Activated CD4-positive, CD25-positive, alpha-beta regulatory T cell (primary cell): ENCODE measurements around the gene COTL1.

ENCODE experiments used
- DNase-seq, 4 experiments: peaks; one replicate each; lab custom pipeline; 2025; lab: John Stamatoyannopoulos, UW

COTL1 gene

GRCh38 chr16:84596161-84596560 lies 21.7 kb downstream of the COTL1 start:
- DNase-seq, result no peak

DNA sequence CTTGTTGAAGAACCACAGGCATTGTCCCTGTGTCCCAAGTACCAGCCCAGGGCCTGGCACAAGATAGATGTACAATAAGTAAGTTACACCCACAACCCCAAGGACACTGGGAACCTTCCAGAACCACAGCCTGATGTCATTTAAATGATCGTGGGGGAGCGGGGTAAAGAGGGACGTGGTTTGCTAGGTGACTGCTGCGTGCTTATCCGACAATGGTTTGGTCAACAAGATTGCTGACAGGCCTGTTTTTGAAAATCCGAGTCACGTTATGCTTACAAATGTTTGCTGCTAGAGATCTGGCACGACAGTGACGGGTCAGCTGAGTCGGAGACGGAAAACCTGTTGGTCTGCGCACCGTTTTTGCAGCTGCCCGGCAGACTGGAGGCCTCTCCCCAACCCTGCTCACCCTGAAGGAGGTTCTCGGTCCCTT lies 22.8 kb downstream of the COTL1 start:
- no peak for DNase-seq

GRCh38 chr16:84594725-84595038 lies 23.2 kb downstream of the COTL1 start:
- DNase-seq, result no peak

DNA sequence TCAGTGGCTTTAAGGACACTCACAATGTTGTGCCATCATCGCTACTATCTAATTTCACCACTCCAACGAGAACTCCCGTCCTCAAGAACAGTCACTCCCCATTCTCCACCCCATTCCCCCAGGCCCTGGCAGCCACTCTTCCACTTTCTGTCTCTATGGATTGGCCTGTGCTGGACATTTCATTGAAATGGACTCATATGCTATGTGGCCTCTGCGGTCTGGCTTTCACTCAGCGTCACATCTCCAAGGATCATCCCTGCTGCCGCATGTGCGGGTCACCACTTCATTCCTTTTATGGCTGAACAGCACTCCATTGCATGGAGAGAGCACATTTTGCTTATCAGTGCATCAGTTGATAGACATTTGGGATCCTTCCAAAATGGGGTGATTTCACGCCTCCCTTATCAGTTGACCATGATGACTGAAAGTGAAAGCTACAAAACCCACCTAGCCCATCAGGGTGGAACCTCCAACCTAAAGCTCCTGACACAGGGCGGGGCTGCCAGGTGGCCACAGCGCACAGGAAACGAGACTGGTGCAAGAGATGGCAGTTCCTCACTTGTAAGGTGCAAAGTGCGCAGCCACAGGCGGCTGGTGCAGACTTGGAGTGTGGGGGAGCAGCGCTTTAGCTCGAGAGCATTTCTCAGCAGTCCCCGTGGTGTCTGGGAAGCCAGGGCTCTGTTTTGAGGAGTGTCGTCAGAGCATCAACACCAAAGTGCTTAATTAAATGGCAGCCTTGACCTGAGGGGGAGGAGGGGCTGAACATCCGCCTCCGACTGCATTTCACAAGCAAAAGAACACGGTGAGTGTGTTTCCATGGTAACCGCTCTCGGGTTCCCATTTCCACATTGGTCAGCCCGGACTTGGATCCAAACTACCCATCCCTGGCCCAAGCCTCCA lies 23.8 kb downstream of the COTL1 start:
- peak in 3 of 4 experiments; percentile 24 to 69 (median 65) for DNase-seq

- DNase-seq, result no peak
Observed at GRCh38 chr16:84592718-84593117, 25.2 kb downstream of the COTL1 start.

GRCh38 chr16:84589975-84590719 lies 27.7 kb downstream of the COTL1 start:
- no peak for DNase-seq

GRCh38 chr16:84588991-84589390 lies 28.9 kb downstream of the COTL1 start:
- no peak for DNase-seq

- no peak for DNase-seq
Observed at GRCh38 chr16:84585886-84586285, 32.0 kb downstream of the COTL1 start.

GRCh38 chr16:84585467-84585866 lies 32.4 kb downstream of the COTL1 start:
- DNase-seq, result no peak

- DNase-seq, result no peak
Observed at GRCh38 chr16:84584678-84585077, 33.2 kb downstream of the COTL1 start.

- DNase-seq, result no peak
Observed at GRCh38 chr16:84583995-84584394, 33.9 kb downstream of the COTL1 start.

- DNase-seq, result no peak
Observed at GRCh38 chr16:84582958-84583516, 34.8 kb downstream of the COTL1 start.

DNA sequence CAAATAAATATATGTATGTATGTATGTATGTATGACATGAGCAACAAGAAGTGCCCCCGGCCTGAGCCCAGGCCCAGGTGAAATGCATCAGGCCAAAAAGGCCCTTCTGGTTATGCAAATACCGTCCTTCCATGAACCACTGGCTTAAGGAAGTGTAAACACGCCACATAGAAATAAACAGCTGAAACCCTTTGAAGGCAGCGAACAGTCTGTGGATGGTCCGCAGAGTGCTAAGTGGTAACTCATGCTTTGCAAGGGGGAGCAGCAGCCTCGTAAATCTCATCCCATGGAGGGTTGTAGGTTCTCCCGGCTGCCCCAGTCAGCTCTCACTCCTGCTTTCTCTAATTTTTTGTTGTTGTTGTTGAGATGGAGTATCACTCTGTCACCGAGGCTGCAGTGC lies 36.7 kb downstream of the COTL1 start:
- DNase-seq, result no peak

DNA sequence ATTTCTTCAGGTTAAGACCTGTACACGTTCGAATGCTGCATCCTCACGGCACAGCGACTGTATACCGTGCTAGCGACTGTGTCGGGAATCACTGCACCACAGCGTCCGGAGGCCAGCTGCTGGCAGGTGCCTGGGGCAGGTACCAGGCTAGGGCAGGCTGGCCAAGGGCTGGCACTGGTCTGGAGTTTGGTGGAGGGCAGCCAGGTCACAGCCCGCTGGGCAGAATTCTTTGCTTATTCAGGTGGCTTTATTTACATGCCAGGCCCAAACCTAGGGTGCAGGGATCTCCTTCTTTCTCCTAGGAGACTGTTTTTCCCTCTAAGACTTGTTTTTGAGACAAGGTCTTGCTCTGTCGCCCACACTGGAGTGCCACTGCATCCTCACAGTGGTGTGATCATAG lies 37.9 kb downstream of the COTL1 start:
- DNase-seq, result no peak

DNA sequence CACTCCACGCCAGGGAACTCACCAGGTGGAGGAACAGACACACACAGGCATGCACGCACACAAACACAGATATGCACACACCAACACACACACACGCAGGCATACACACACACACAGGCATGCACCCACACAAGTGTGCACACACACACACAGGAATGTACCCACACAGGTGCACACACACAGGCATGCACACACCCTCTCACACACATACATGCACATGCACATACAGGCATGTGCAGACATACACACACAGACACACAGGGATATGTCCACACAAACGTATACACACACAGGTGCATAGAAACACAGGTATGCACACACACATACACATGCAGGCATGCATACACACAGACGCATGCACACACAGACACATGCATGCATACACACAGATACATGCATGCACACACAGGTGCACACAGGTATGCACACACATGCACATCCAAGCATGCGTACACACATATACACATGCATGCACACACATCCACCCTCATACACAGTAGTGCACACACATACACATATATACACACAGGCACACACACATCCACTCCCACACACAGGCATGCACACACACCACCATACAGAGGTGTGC lies 39.2 kb downstream of the COTL1 start:
- DNase-seq, result no peak

GRCh38 chr16:84577034-84577803 lies 40.7 kb downstream of the COTL1 start:
- DNase-seq, result no peak

- DNase-seq, result no peak
Observed at GRCh38 chr16:84575914-84576313, 42.0 kb downstream of the COTL1 start.

DNA sequence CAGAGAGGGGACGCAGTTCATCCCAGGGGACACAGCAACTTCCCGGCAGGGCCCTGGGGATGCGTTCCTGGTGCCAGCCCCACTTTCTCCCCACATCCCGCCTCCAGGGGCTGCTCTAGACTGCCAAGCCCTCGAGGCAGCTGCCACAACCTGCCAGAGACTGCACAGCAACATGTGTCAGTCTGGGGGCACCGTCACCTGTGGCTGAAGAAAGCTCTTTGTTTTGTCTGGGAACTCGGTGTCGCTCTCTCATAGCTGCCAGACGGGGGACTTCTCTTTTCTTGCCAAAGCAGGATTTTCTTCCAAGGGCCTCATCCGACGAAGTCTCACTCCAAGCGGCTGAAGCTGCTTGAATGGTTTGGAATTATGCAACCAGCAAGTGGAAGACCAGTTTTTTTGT lies 43.7 kb downstream of the COTL1 start:
- no peak for DNase-seq

DNA sequence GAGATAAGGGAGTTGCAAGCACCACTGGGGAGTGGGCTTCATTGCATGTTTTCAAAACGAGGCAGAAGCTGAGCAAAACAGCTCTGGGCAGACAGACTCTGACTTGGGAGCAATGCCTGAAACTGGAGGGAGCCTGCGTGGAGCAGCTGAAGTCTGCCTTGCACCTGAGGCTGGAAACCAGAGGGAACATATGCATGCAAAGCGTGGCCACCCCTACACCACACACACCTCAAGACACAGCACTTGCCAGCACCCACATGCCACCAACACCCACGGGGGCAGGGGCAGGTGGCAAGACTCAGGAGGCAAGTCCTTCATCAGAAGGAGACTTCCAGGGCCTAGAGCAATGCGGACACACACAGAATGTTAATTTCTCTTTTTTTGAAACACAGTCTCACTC lies 45.8 kb downstream of the COTL1 start:
- no peak for DNase-seq

DNA sequence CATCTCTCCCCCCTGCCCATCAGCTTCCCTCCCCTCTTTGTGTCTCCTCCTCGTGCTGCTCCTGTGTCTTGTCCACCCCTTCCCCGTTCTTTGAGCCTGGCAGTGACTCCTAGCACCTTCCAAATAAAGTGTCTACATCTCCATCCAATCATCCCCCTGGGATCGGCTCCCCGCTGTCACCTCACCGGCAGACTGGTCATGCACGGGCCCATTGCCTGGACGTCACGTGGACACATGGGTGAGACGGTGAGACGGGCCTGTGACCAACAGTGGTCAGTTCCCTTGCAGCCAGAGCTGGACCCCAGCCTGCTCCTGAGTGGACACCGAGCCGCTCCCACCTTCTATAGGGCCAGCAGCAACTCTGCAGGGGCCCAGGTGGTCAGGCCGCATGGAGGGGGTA lies 46.4 kb downstream of the COTL1 start:
- no peak for DNase-seq

- DNase-seq, result no peak
Observed at GRCh38 chr16:84570739-84571403, 47.0 kb downstream of the COTL1 start.
